A549 treated with Mapracorat at 1 μM for 4 hours (cell line): Measurements from ENCODE around the gene MRPL19. TPM values are rescaled to one million over a fixed set of nuclear protein-coding genes. Genes with fewer than 3 reads are reported as not detected.

ENCODE experiments used
- total RNA-seq: library from RNA; stranded (reverse); fragments of 200-300 nt; extraction: Qiagen RNA extraction; gene quantifications from 5 replicates; pipeline ENCODE4 v1.2.3, GENCODE V29; 2022

The MRPL19 gene
- 63.7 to 75.0 TPM (median 67.7 TPM) in 5 replicates for total RNA-seq

GRCh38 chr2:75646583-75647425 lies at the start of gene MRPL19:
TSS of gene MRPL19 (plus strand) at chr2:75646783. CDS start at chr2:75646808, 25 bp downstream.

GRCh38 chr2:75710577-75711253 lies 64.1 kb downstream of the MRPL19 start, which contains the start of gene GCFC2:
TSS of gene GCFC2 (minus strand) at chr2:75710915. CDS start at chr2:75710855, 60 bp downstream.

Other genes starting within 250 kb of the MRPL19 start
- gene EVA1A, start 85.8 kb upstream of the MRPL19 start, total RNA-seq = 7.8 to 14.0 TPM (median 9.1 TPM) in 5 replicates
- gene GCFC2, start 64.1 kb downstream of the MRPL19 start, total RNA-seq = 14.4 to 20.8 TPM (median 15.2 TPM) in 5 replicates